K562 (cell line): ENCODE results near the gene PPP1R3C. TPM values are rescaled to one million over a fixed set of nuclear protein-coding genes. Genes with fewer than 3 reads are reported as not detected.

Experiments
- ATAC-seq: fragments of 200-7000 bp; cut with Tn5 transposase; 3 replicates; pipeline ENCODE4 v1.9.1; 2020; ENCODE audit warnings: moderate library complexity
- BruUV-seq: library from RNA; stranded (reverse); fragments of 400-500 nt; replicated peaks from 2 replicates; lab custom pipeline; 2021; lab: Mats Ljungman, UMichigan
- CTCF ChIA-PET: fragments of 300-600 bp; formaldehyde crosslinking; extraction: SDS; loops from one replicate; lab custom pipeline; 2021; ENCODE audit warnings: low intra/inter-chr PET ratio; lab: Yijun Ruan, JAX
- POLR2A ChIA-PET: fragments of 300-600, 350-650 bp; sonication (Branson Sonifier 250); formaldehyde crosslinking; extraction: SDS; loops from one replicate; lab custom pipeline; 2021; ENCODE audit warnings: antibody characterized with exemption, inconsistent platforms; lab: Yijun Ruan, JAX
- DNase-seq, 4 experiments: peaks; one replicate each; pipeline versions ENCODE4 v3.0.0 to v3.0.0-alpha.2; 2011 to 2018; ENCODE audit warnings: low spot score in 3 of 4, mixed read lengths in 3 of 4; ENCODE audit errors: extremely low read depth in 1 of 4
- FAIRE-seq: peaks from 2 replicates; lab custom pipeline; 2011; peaks lifted over from hg19 to GRCh38; lab: Jason Lieb, UNC
- H2AFZ ChIP-seq: 2 replicates; pipeline ENCODE4 v1.6.0; 2011; ENCODE audit warnings: low read depth, low read length, control low read depth, inconsistent platforms
- H3K27ac ChIP-seq: fragments of 200-600 bp; 3 replicates; pipeline ENCODE4 v1.8.0; 2011; ENCODE audit warnings: low read depth, mild to moderate bottlenecking, control low read depth, inconsistent platforms, low read length, moderate library complexity, mixed read lengths; ENCODE audit errors: extremely low read depth
- H3K27me3 ChIP-seq, 2 experiments: fragments of 300-600 bp in 1 of 2; 2 replicates in 1 of 2; 3 replicates in 1 of 2; pipeline versions ENCODE4 v1.6.0 to v1.8.0; 2011; ENCODE audit warnings: inconsistent platforms in 2 of 2, low read length in 2 of 2, mild to moderate bottlenecking in 1 of 2, mixed read lengths in 1 of 2, moderate library complexity in 1 of 2; ENCODE audit not compliant: control insufficient read depth in 2 of 2, insufficient read depth in 2 of 2
- H3K36me3 ChIP-seq: fragments of 300-600 bp; 3 replicates; pipeline ENCODE4 v1.8.0; 2011; ENCODE audit warnings: mild to moderate bottlenecking, low read length, inconsistent platforms; ENCODE audit not compliant: control insufficient read depth, insufficient read depth
- H3K4me1 ChIP-seq, 2 experiments: fragments of 200-600 bp in 1 of 2; replicated peaks in 1 of 2; 2 replicates in 1 of 2; 3 replicates in 1 of 2; pipeline versions ENCODE4 v1.5.1 to v1.8.0; 2011; ENCODE audit warnings: inconsistent platforms in 2 of 2, low read length in 2 of 2, mild to moderate bottlenecking in 1 of 2, mixed read lengths in 1 of 2, moderate library complexity in 1 of 2; ENCODE audit not compliant: control insufficient read depth in 2 of 2, insufficient read depth in 2 of 2
- H3K4me2 ChIP-seq: 2 replicates; pipeline ENCODE4 v1.6.1; 2011; ENCODE audit warnings: low read length, control low read depth, inconsistent platforms, mixed read lengths; ENCODE audit not compliant: insufficient read depth
- H3K4me3 ChIP-seq: fragments of 200-600 bp; sonication (generic), shearing (Covaris generic); 2 replicates; pipeline ENCODE4 v1.5.1; 2016; ENCODE audit warnings: control low read depth, inconsistent platforms
- H3K79me2 ChIP-seq: fragments of 200-600 bp; 3 replicates; pipeline ENCODE4 v1.8.0; 2011; ENCODE audit warnings: low read length, inconsistent platforms; ENCODE audit not compliant: control insufficient read depth, insufficient read depth
- H3K9ac ChIP-seq, 2 experiments: 2 replicates each; pipeline versions ENCODE4 v1.6.0 to v1.6.1; 2011; ENCODE audit warnings: low read depth in 2 of 2, low read length in 2 of 2, control low read depth in 1 of 2, inconsistent platforms in 1 of 2, mild to moderate bottlenecking in 1 of 2, mixed read lengths in 1 of 2; ENCODE audit not compliant: insufficient read depth in 1 of 2
- H3K9me1 ChIP-seq: one replicate; pipeline ENCODE4 v1.6.0; 2011; ENCODE audit warnings: inconsistent platforms, mild to moderate bottlenecking, low read length, moderate library complexity; ENCODE audit not compliant: control insufficient read depth, insufficient read depth
- H3K9me3 ChIP-seq: replicated peaks from 2 replicates; pipeline ENCODE4 v1.5.1; 2011; ENCODE audit warnings: low read depth, low read length, inconsistent platforms; ENCODE audit not compliant: control insufficient read depth, insufficient read depth
- H4K20me1 ChIP-seq: replicated peaks from 2 replicates; pipeline ENCODE4 v1.6.1; 2011; ENCODE audit warnings: low read length, inconsistent platforms, mixed read lengths; ENCODE audit not compliant: control insufficient read depth, insufficient read depth
- BHLHE40 ChIP-seq: IDR thresholded peaks from 2 replicates; pipeline ENCODE4 v1.6.1; 2011; ENCODE audit warnings: low read length, improper control_type of control experiment
- CREM ChIP-seq: IDR thresholded peaks from 2 replicates; pipeline ENCODE4 v1.6.1; 2014; ENCODE audit warnings: antibody characterized with exemption, low read depth
- GTF2E2 ChIP-seq: fragments of 200-800 bp; sonication (Bioruptor generic); IDR thresholded peaks from 2 replicates; pipeline ENCODE4 v1.6.1; 2016; ENCODE audit warnings: missing genetic modification characterization, missing compliant biosample characterization
- KLF16 ChIP-seq: IDR thresholded peaks from 2 replicates; pipeline ENCODE4 v1.6.1; 2016; ENCODE audit warnings: antibody characterized with exemption
- L3MBTL2 ChIP-seq: fragments of 450-650 bp; IDR thresholded peaks from 2 replicates; pipeline ENCODE4 v1.6.1; 2016; ENCODE audit warnings: mild to moderate bottlenecking, moderate library complexity
- NR2C2 ChIP-seq, 2 experiments: fragments of 200-800 bp in 1 of 2; sonication (Bioruptor generic) in 1 of 2; sonication (generic) in 1 of 2; formaldehyde crosslinking in 1 of 2; IDR thresholded peaks; 2 replicates each; pipeline versions ENCODE4 v1.6.1 to v1.8.0; 2016 to 2022; ENCODE audit warnings: mild to moderate bottlenecking in 1 of 2, missing compliant biosample characterization in 1 of 2, missing genetic modification characterization in 1 of 2, missing genetic modification reagents in 1 of 2
- PML ChIP-seq: IDR thresholded peaks from 2 replicates; pipeline ENCODE4 v1.6.1; 2012; ENCODE audit warnings: low read length, inconsistent platforms
- RAD51 ChIP-seq: fragments of 450-650 bp; IDR thresholded peaks from 2 replicates; pipeline ENCODE4 v1.7.1; 2016; ENCODE audit warnings: low read depth, mild to moderate bottlenecking, borderline replicate concordance
- RBM25 ChIP-seq: fragments of 200-400 bp; formaldehyde crosslinking; IDR thresholded peaks from 2 replicates; pipeline ENCODE4 v1.6.1; 2018; ENCODE audit warnings: low read length, low read depth, moderate library complexity; ENCODE audit not compliant: severe bottlenecking
- SMARCA4 ChIP-seq: fragments of 450-650 bp; IDR thresholded peaks from 2 replicates; pipeline ENCODE4 v1.6.1; 2016
- ZKSCAN8 ChIP-seq: fragments of 200-800 bp; sonication (Bioruptor generic); IDR thresholded peaks from 2 replicates; pipeline ENCODE4 v1.6.1; 2016; ENCODE audit warnings: missing genetic modification characterization, missing compliant biosample characterization
- ZNF174 ChIP-seq: fragments of 250-450 bp; sonication (Bioruptor Pico); IDR thresholded peaks from 2 replicates; pipeline ENCODE4 v1.4.0; 2020; ENCODE audit warnings: mild to moderate bottlenecking
- WGBS: fragments of 100-300 bp; shearing (Covaris generic); methylation state at CpG from one replicate; pipeline ENCODE4 v1.1.6; 2016; ENCODE audit warnings: low coverage, mixed read lengths; ENCODE audit not compliant: insufficient coverage; ENCODE audit errors: missing lambda C conversion rate; 5-methylcytosine and 5-hydroxymethylcytosine counted together
- in situ Hi-C: fragments of 300-500 bp; cut with MboI; formaldehyde crosslinking; loops from 4 replicates; pipeline ENCODE4 v1.15.0; 2018; ENCODE audit warnings: inconsistent platforms, mixed read lengths
- intact Hi-C: fragments of 100-400 bp; cut with micrococcal nuclease; formaldehyde crosslinking; loops from 2 replicates; pipeline ENCODE4 v1.14.2; 2022
- polyA plus RNA-seq, 8 experiments: library from polyadenylated mRNA; depleted of rRNA in 4 of 8; stranded (reverse) in 5 of 8; unstranded in 3 of 8; fragments of >200 nt; fragmentation: Nextera tagmentation in 2 of 8; fragmentation: Illumina TruSeq in 1 of 8; extraction: Ambion mirVana in 2 of 8; extraction: Trizol in 1 of 8; gene quantifications; 2 replicates each; pipeline versions ENCODE4 v1.2.1 to v1.2.3, GENCODE V29; 2011 to 2014; ENCODE audit warnings: inconsistent platforms in 1 of 8, missing spikeins in 1 of 8
- total RNA-seq, 7 experiments: library from RNA; depleted of rRNA in 6 of 7; stranded (reverse); fragments of >200 nt in 6 of 7; fragmentation: Illumina TruSeq in 2 of 7; extraction: Trizol in 2 of 7; gene quantifications; 2 replicates each; pipeline versions ENCODE4 v1.2.1 to v1.2.3, GENCODE V29; 2011 to 2021; ENCODE audit warnings: low replicate concordance in 1 of 7
- TF ChIP-seq, protein P1 (sequence below), 2 experiments: fragments of 250-450 bp in 1 of 2; fragments of 450-650 bp in 1 of 2; sonication (Bioruptor Pico) in 1 of 2; IDR thresholded peaks; 2 replicates each; pipeline versions ENCODE4 v1.6.1 to v1.8.0; 2016 to 2021; ENCODE audit warnings: mild to moderate bottlenecking in 2 of 2, moderate library complexity in 2 of 2, missing compliant biosample characterization in 1 of 2, missing genetic modification characterization in 1 of 2
- TF ChIP-seq, protein P2 (sequence below): sonication (generic); formaldehyde crosslinking; IDR thresholded peaks from 2 replicates; pipeline ENCODE4 v1.8.0; 2022; ENCODE audit warnings: mild to moderate bottlenecking, missing genetic modification reagents
- TF ChIP-seq, protein P3 (sequence below): sonication (generic); formaldehyde crosslinking; IDR thresholded peaks from 2 replicates; pipeline ENCODE4 v1.5.0; 2020; ENCODE audit warnings: missing genetic modification reagents

PPP1R3C gene
- total and polyA plus RNA-seq, 9 of the 15 experiments (the other 6 are each of a cell fraction or from before 2014, with no cell fraction given), result 0.06 to 0.24 (median 0.12) TPM; not detected in 3

- TF ChIP-seq, protein P1, sequence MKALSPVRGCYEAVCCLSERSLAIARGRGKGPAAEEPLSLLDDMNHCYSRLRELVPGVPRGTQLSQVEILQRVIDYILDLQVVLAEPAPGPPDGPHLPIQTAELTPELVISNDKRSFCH (CRISPR knock-in tag; IDR thresholded peaks at IDR 0.05), result no peak
- TF ChIP-seq, protein P1 (tag; IDR thresholded peaks at IDR 0.05), result peak; percentile 28; the same call in 1 of the 2 replicates
- TF ChIP-seq RBM25, result no peak
- 0 out of 2 replicates have a peak, but pooled peaks have one; percentile 43 for TF ChIP-seq ZKSCAN8
Observed at GRCh38 chr10:91589015-91589657, 43.7 kb downstream of the PPP1R3C start (continued).

- H3K79me2 ChIP-seq, result no peaks in the 10 kb centered on the region
- H3K27ac ChIP-seq, result peak overlapping the region; percentile 67
- ChIA-PET POLR2A (interaction anchor here (0.6 to 1.3 kb wide), 4 partner anchors 9 to 20 kb away, joined by 3 read pairs; no protein-coding TSS in a partner anchor), CTCF (no interaction called here)
- intact Hi-C loops, result loop anchor here (5.0 kb wide), 1 partner anchor 36 kb away; no protein-coding TSS in a partner anchor
- H3K9me1 ChIP-seq, result no peaks in the 10 kb centered on the region
- H3K4me3 ChIP-seq, result no peak overlapping the region
- peaks cover 23 to 59% of the 10 kb centered on the region in 2 experiments for H3K4me1 ChIP-seq
- H3K9me3 ChIP-seq, result no peaks in the 10 kb centered on the region
- H3K36me3 ChIP-seq, result no peaks in the 10 kb centered on the region
- DNase-seq (peak; percentile 46 to 68 (median 56)), ATAC-seq (peak; percentile 75), FAIRE-seq (peak; percentile 89)
- peak overlapping the region; percentile 55 for H3K4me2 ChIP-seq
- H3K9ac ChIP-seq, result peak overlapping the region in 1 of 2 experiments; percentile 46; a peak in 2 of 4 replicates
- in situ Hi-C loops, result no loop called here
- no peaks in the 10 kb centered on the region for H4K20me1 ChIP-seq
- peak overlapping the region; percentile 80 for H2AFZ ChIP-seq
- 4% methylated on average over 8 of the region's 9 CpGs for WGBS
- no peaks in the 10 kb centered on the region for H3K27me3 ChIP-seq
- no TSS peak for BruUV-seq
- no peak for TF ChIP-seq NR2C2 (CRISPR knock-in tag; IDR thresholded peaks at IDR 0.05)
- TF ChIP-seq NR2C2 (tag; IDR thresholded peaks at IDR 0.05), result 0 out of 2 replicates have a peak, but pooled peaks have one; percentile 19
- TF ChIP-seq CREM, result peak; percentile 19; the same call in 1 of the 2 replicates
- peak; percentile 47; the same call in 1 of the 2 replicates for TF ChIP-seq RAD51
- TF ChIP-seq SMARCA4, result peak; percentile 78
- peak; percentile 59; the same call in 1 of the 2 replicates for TF ChIP-seq L3MBTL2
- TF ChIP-seq ZNF174, result no peak
- TF ChIP-seq KLF16, result no peak
- no peak for TF ChIP-seq GTF2E2 (tag)
- TF ChIP-seq, protein P2, sequence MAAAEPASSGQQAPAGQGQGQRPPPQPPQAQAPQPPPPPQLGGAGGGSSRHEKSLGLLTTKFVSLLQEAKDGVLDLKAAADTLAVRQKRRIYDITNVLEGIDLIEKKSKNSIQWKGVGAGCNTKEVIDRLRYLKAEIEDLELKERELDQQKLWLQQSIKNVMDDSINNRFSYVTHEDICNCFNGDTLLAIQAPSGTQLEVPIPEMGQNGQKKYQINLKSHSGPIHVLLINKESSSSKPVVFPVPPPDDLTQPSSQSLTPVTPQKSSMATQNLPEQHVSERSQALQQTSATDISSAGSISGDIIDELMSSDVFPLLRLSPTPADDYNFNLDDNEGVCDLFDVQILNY (CRISPR knock-in tag), result no peak
- no peak for TF ChIP-seq PML
- TF ChIP-seq BHLHE40, result peak; percentile 59
- TF ChIP-seq, protein P3, sequence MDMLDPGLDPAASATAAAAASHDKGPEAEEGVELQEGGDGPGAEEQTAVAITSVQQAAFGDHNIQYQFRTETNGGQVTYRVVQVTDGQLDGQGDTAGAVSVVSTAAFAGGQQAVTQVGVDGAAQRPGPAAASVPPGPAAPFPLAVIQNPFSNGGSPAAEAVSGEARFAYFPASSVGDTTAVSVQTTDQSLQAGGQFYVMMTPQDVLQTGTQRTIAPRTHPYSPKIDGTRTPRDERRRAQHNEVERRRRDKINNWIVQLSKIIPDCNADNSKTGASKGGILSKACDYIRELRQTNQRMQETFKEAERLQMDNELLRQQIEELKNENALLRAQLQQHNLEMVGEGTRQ (CRISPR knock-in tag), result 0 out of 2 replicates have a peak, but pooled peaks have one; percentile 33
Observed at GRCh38 chr10:91587710-91588638, 44.9 kb downstream of the PPP1R3C start.
